ENCODE results near the gene FBXO3. TPM values are rescaled to one million over a fixed set of nuclear protein-coding genes. Genes with fewer than 3 reads are reported as not detected.
"Not testable (repeated sequence)": the region's sequence is repeated elsewhere in the genome, so short reads cannot be mapped to it uniquely, and the experiment has no call there.

FBXO3 gene
- total RNA-seq, 1 donor from 2014 or later, result 20.9 TPM

- Mint-ChIP-seq H3K36me3 (ENCODE audit: low read depth) (peaks cover 43% of the 10 kb centered on the region), H3K4me1 (peaks cover 51% of the 10 kb centered on the region)
- not testable (repeated sequence) for DNase-seq, H3K27me3 Mint-ChIP-seq, H3K9me3 Mint-ChIP-seq, H3K27ac Mint-ChIP-seq, H3K4me3 Mint-ChIP-seq
- intact Hi-C loops (cut with micrococcal nuclease), result loop anchor here (10.0 kb wide), 1 partner anchor 516 kb away; no protein-coding TSS in a partner anchor
These were observed 45.2 kb downstream of the FBXO3 start for GRCh38 chr11:33729072-33729664.

GRCh38 chr11:33727539-33727938 is 46.8 kb downstream of the FBXO3 start:
- peaks cover 57% of the 10 kb centered on the region for H3K4me1 Mint-ChIP-seq
- intact Hi-C loops (cut with micrococcal nuclease), result loop anchor here (10.0 kb wide), 1 partner anchor 517 kb away; no protein-coding TSS in a partner anchor
- peaks cover 32% of the 10 kb centered on the region for H3K36me3 Mint-ChIP-seq (ENCODE audit: low read depth)
- H3K9me3 Mint-ChIP-seq, DNase-seq, H3K4me3 Mint-ChIP-seq, H3K27ac Mint-ChIP-seq, H3K27me3 Mint-ChIP-seq: not testable (repeated sequence)

- Mint-ChIP-seq H3K9me3 (peaks cover 4% of the 10 kb centered on the region), H3K4me1 (peaks cover 58% of the 10 kb centered on the region), H3K27me3 (peaks cover 2% of the 10 kb centered on the region), H3K27ac (no peak overlapping the region), H3K36me3 (ENCODE audit: low read depth) (peaks cover 36% of the 10 kb centered on the region), H3K4me3 (no peak overlapping the region)
- intact Hi-C loops (cut with micrococcal nuclease), result loop anchor here (10.0 kb wide), 1 partner anchor 519 kb away; no protein-coding TSS in a partner anchor
- DNase-seq, result no peak
These were observed 48.8 kb downstream of the FBXO3 start for GRCh38 chr11:33725496-33725895.

- intact Hi-C loops (cut with micrococcal nuclease), result loop anchor here (10.0 kb wide), 1 partner anchor 520 kb away; no protein-coding TSS in a partner anchor
- peak overlapping the region; percentile 7 for H3K27ac Mint-ChIP-seq
- peaks cover 40% of the 10 kb centered on the region for H3K36me3 Mint-ChIP-seq (ENCODE audit: low read depth)
- H3K4me1 Mint-ChIP-seq, result peaks cover 63% of the 10 kb centered on the region
- H3K4me3 Mint-ChIP-seq, result no peak overlapping the region
- H3K9me3 Mint-ChIP-seq, result peaks cover 4% of the 10 kb centered on the region
- H3K27me3 Mint-ChIP-seq, result peaks cover 2% of the 10 kb centered on the region
- no peak for DNase-seq
These were observed 49.7 kb downstream of the FBXO3 start for GRCh38 chr11:33724644-33725035.

- H3K36me3 Mint-ChIP-seq (ENCODE audit: low read depth), result peaks cover 42% of the 10 kb centered on the region
- H3K27me3 Mint-ChIP-seq, result peaks cover 2% of the 10 kb centered on the region
- peak overlapping the region; percentile 62 for H3K4me3 Mint-ChIP-seq
- intact Hi-C loops (cut with micrococcal nuclease), result loop anchor here (1.0 to 10.0 kb wide), 4 partner anchors 8 to 521 kb away; partner anchors contain the start of gene C11orf91
- H3K9me3 Mint-ChIP-seq, result peaks cover 4% of the 10 kb centered on the region
- peaks cover 61% of the 10 kb centered on the region for H3K4me1 Mint-ChIP-seq
- no peak for DNase-seq
- peak overlapping the region; percentile 88 for H3K27ac Mint-ChIP-seq
These were observed 51.0 kb downstream of the FBXO3 start for GRCh38 chr11:33723238-33723881.

GRCh38 chr11:33722590-33723234 is 51.6 kb downstream of the FBXO3 start:
- intact Hi-C loops (cut with micrococcal nuclease), result loop anchor here (1.0 to 10.0 kb wide), 4 partner anchors 9 to 522 kb away; partner anchors contain the start of gene C11orf91
- peaks cover 60% of the 10 kb centered on the region for H3K4me1 Mint-ChIP-seq
- H3K36me3 Mint-ChIP-seq (ENCODE audit: low read depth), result peaks cover 39% of the 10 kb centered on the region
- peaks cover 4% of the 10 kb centered on the region for H3K9me3 Mint-ChIP-seq
- H3K27ac Mint-ChIP-seq, result peak overlapping the region; percentile 88
- DNase-seq, result peak; percentile 76
- peak overlapping the region; percentile 62 for H3K4me3 Mint-ChIP-seq
- peaks cover 2% of the 10 kb centered on the region for H3K27me3 Mint-ChIP-seq

- Mint-ChIP-seq H3K27ac (peak overlapping the region; percentile 88), H3K36me3 (ENCODE audit: low read depth) (peaks cover 42% of the 10 kb centered on the region), H3K27me3 (peaks cover 2% of the 10 kb centered on the region), H3K4me3 (no peak overlapping the region), H3K9me3 (peaks cover 4% of the 10 kb centered on the region), H3K4me1 (peaks cover 57% of the 10 kb centered on the region)
- intact Hi-C loops (cut with micrococcal nuclease), result loop anchor here (2.0 to 10.0 kb wide), 2 partner anchors 21 to 523 kb away; partner anchors contain the start of gene C11orf91
- DNase-seq, result no peak
These were observed 52.3 kb downstream of the FBXO3 start for GRCh38 chr11:33721984-33722383.

- H3K27me3 Mint-ChIP-seq, result peaks cover 1% of the 10 kb centered on the region
- peaks cover 4% of the 10 kb centered on the region for H3K9me3 Mint-ChIP-seq
- peaks cover 43% of the 10 kb centered on the region for H3K36me3 Mint-ChIP-seq (ENCODE audit: low read depth)
- intact Hi-C loops (cut with micrococcal nuclease), result loop anchor here (10.0 kb wide), 1 partner anchor 523 kb away; no protein-coding TSS in a partner anchor
- peak; percentile 58 for DNase-seq
- peaks cover 56% of the 10 kb centered on the region for H3K4me1 Mint-ChIP-seq
- peak overlapping the region; percentile 16 for H3K4me3 Mint-ChIP-seq
- H3K27ac Mint-ChIP-seq, result peak overlapping the region; percentile 73
These were observed 52.9 kb downstream of the FBXO3 start for GRCh38 chr11:33721426-33721825.

GRCh38 chr11:33719587-33719986 is 54.7 kb downstream of the FBXO3 start:
- Mint-ChIP-seq H3K27me3 (no peaks in the 10 kb centered on the region), H3K4me3 (no peak overlapping the region)

GRCh38 chr11:33718440-33718839 is 55.9 kb downstream of the FBXO3 start:
- H3K9me3 Mint-ChIP-seq, result no peaks in the 10 kb centered on the region
- intact Hi-C loops (cut with micrococcal nuclease), result no loop called here
- no peak overlapping the region for H3K27ac Mint-ChIP-seq
- peaks cover 27% of the 10 kb centered on the region for H3K4me1 Mint-ChIP-seq
- H3K27me3 Mint-ChIP-seq, result no peaks in the 10 kb centered on the region
- H3K36me3 Mint-ChIP-seq (ENCODE audit: low read depth), result peaks cover 40% of the 10 kb centered on the region
- no peak for DNase-seq
- H3K4me3 Mint-ChIP-seq, result no peak overlapping the region

More at GRCh38 chr11:33719587-33719986, 54.7 kb downstream of the FBXO3 start:
- Mint-ChIP-seq H3K4me1 (peaks cover 39% of the 10 kb centered on the region), H3K9me3 (no peaks in the 10 kb centered on the region), H3K27ac (no peak overlapping the region), H3K36me3 (ENCODE audit: low read depth) (peaks cover 37% of the 10 kb centered on the region)
- intact Hi-C loops (cut with micrococcal nuclease), result no loop called here
- DNase-seq, result no peak

GRCh38 chr11:33716243-33716642 is 58.1 kb downstream of the FBXO3 start:
- no peak for DNase-seq
- intact Hi-C loops (cut with micrococcal nuclease), result loop anchor here (1.0 kb wide), 2 partner anchors 26 to 113 kb away; no protein-coding TSS in a partner anchor
- Mint-ChIP-seq H3K9me3 (no peaks in the 10 kb centered on the region), H3K27me3 (no peaks in the 10 kb centered on the region), H3K36me3 (ENCODE audit: low read depth) (peaks cover 35% of the 10 kb centered on the region), H3K4me3 (no peak overlapping the region), H3K4me1 (peaks cover 6% of the 10 kb centered on the region), H3K27ac (no peak overlapping the region)

- Mint-ChIP-seq H3K4me3 (no peak overlapping the region), H3K4me1 (no peaks in the 10 kb centered on the region), H3K9me3 (no peaks in the 10 kb centered on the region), H3K27ac (no peak overlapping the region), H3K36me3 (ENCODE audit: low read depth) (peaks cover 36% of the 10 kb centered on the region), H3K27me3 (no peaks in the 10 kb centered on the region)
- no peak for DNase-seq
- intact Hi-C loops (cut with micrococcal nuclease), result no loop called here
These were observed 60.4 kb downstream of the FBXO3 start for GRCh38 chr11:33713856-33714398.

GRCh38 chr11:33713151-33713855 is 61.0 kb downstream of the FBXO3 start:
- Mint-ChIP-seq H3K4me3 (no peak overlapping the region), H3K27ac (no peak overlapping the region), H3K27me3 (no peaks in the 10 kb centered on the region), H3K36me3 (ENCODE audit: low read depth) (peaks cover 36% of the 10 kb centered on the region), H3K9me3 (no peaks in the 10 kb centered on the region), H3K4me1 (peaks cover 3% of the 10 kb centered on the region)
- no peak for DNase-seq
- intact Hi-C loops (cut with micrococcal nuclease), result no loop called here

Data from activated CD4-positive, alpha-beta T cell treated with anti-CD3 and anti-CD28 coated beads, Interleukin-2, amount 10 ng/mL, durations not matched to agents 24 days and 14 days (primary cell).